Measurements from ENCODE around the gene SMARCC2.
A peak's percentile ranks its signal among the peaks of the same experiment; 100 is the strongest.
"Not testable (repeated sequence)": the region's sequence is repeated elsewhere in the genome, so short reads cannot be mapped to it uniquely, and the experiment has no call there.

Gene SMARCC2

GRCh38 chr12:56162468-56163290 is 26.6 kb downstream of the SMARCC2 start:
- DNase-seq = no peak

- no peak for DNase-seq
Measured at GRCh38 chr12:56161690-56162351, 27.5 kb downstream of the SMARCC2 start.

- no peak for DNase-seq
Measured at GRCh38 chr12:56160894-56161689, 28.2 kb downstream of the SMARCC2 start.

GRCh38 chr12:56160193-56160763 is 29.0 kb downstream of the SMARCC2 start:
- DNase-seq = no peak

DNA sequence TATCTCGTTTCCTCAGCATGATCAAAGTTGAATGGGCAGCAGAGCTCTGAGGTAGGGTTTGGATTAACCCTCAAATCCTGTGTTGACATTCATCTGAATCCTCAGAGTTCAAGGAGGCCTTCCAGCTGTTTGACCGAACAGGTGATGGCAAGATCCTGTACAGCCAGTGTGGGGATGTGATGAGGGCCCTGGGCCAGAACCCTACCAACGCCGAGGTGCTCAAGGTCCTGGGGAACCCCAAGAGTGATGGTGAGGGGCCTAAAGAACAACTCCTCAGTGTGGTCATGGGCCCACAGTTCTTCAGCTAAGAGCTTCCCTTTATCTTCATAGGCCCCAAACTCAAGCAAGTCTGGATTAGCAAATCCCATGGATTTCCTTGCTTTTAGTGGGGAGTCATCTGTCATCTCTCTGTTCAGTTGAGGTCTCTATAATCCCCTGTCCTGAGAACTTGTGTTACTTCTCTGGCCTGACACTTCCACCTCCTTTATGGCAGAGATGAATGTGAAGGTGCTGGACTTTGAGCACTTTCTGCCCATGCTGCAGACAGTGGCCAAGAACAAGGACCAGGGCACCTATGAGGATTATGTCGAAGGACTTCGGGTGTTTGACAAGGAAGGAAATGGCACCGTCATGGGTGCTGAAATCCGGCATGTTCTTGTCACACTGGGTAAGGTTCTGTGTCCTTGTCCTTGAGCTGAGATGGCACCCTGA is 29.6 kb downstream of the SMARCC2 start:
- no peak for DNase-seq

- DNase-seq = peak; percentile 45
Measured at GRCh38 chr12:56158926-56159461, 30.3 kb downstream of the SMARCC2 start.

- peak; percentile 90 for DNase-seq
Measured at GRCh38 chr12:56158029-56158925, 31.0 kb downstream of the SMARCC2 start, which contains the start of gene MYL6. Gene MYL6 (plus strand): TSS chr12:56158359. CDS start chr12:56158402, 43 bp downstream.

DNA sequence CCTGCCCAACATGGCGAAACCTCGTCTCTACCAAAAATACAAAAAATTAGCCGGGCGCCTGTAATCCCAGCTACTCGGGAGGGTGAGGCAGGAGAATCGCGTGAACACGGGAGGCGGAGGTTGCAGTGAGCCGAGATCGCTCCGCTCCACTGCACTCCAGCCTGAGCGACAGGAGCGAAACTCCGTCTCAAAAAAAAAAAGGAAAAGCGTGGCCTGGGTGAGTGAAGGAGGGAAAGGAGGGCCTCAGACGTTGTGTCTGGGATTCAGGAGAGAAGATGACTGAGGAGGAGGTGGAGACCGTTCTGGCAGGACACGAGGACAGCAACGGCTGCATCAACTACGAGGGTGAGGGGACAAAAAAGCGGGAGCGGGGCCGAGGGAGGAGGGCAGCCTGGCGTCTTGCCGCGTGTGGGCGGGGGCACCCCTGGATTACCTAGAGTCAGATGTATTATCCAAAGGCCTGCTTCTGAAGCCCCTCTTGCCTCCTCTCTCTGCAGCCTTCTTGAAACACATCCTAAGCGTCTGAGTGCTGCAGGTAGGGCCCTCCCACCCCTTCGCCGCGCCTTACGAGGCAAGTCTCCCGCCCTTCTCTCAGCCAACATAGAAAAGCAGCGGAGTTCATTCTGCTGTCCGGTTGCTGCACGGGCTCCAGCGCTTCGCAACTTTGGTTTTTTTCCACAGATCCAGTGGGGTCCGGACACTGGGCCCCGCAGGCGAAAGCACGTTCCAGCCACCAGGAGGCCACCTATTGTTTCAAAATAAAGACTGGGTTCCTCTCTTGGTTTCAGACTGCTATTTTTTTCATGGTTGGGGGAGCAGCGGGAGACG is 31.9 kb downstream of the SMARCC2 start:
- DNase-seq = peak; percentile 74

GRCh38 chr12:56156464-56157200 is 32.7 kb downstream of the SMARCC2 start:
- DNase-seq = not testable (repeated sequence)

GRCh38 chr12:56155256-56155845 is 33.9 kb downstream of the SMARCC2 start:
- no peak for DNase-seq

GRCh38 chr12:56154818-56155217 is 34.5 kb downstream of the SMARCC2 start:
- no peak for DNase-seq

DNA sequence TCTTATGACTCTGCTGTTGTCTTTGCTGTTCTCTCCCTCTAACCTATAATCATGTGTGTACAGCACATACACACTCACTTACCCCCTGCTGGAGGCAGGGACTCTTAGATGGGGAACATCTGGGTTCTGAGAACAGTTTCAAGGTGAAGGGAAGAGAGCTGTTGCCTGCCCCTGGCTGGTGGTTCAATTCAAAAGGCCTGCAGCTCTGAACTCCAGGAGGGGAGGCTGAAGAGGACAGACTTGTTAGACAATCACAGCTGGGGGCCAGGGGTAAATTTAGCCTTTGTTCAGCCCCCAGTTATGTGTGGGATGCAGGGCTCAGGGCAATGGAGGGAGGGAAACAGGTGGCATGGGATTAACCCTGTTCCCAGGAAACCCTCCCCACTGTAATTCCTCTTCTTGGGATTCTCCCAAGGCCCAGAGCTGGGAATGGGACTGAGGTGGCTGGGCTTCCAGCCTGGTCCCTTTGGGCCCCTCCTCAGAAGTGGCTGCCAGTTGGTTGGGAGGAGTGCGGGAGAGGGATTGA is 35.0 kb downstream of the SMARCC2 start:
- no peak for DNase-seq

- DNase-seq = no peak
Measured at GRCh38 chr12:56153678-56154065, 35.6 kb downstream of the SMARCC2 start.

DNA sequence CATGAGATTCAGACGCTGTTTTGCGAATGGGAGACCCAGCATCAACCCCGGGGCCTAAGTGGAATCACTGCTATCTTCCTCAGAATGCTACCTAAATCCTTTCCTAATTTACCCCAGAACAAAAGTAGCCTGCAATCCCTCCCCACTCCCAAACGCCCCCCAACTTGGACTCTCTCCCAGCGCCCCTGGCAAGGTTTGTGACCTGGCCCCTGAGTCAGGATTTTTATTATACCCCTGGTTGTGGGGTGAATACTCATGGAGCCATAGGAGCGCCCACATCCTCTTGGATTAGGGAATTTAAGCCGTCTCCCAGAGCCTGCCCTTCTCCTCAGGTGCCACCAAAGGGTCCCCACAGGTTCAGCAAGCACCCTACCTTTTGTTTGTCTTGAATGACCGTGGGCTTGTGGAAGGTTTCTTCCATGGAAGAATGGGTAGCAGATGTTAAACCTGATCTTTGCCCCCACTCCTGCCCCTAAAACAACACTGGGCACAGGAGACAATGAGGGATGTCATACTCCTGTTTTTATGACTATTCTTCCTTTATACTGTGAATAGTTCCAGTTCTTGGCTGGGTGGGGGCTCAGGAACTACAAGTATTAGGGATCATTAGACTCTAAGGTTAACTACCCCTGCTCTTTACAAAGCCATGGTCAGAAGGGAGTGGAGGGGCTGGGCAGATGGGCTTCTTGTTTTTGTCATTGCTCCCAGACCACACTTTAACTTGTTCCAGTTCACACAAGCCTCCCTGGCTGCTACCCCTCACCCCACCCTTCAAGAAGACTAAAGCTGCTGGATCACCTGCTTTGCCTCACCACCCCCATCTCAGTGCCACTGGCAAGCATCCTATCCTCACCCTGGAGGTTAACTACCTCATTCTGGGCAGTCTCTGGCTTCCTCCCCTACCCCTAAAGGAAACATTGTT is 36.3 kb downstream of the SMARCC2 start:
- DNase-seq = no peak

DNA sequence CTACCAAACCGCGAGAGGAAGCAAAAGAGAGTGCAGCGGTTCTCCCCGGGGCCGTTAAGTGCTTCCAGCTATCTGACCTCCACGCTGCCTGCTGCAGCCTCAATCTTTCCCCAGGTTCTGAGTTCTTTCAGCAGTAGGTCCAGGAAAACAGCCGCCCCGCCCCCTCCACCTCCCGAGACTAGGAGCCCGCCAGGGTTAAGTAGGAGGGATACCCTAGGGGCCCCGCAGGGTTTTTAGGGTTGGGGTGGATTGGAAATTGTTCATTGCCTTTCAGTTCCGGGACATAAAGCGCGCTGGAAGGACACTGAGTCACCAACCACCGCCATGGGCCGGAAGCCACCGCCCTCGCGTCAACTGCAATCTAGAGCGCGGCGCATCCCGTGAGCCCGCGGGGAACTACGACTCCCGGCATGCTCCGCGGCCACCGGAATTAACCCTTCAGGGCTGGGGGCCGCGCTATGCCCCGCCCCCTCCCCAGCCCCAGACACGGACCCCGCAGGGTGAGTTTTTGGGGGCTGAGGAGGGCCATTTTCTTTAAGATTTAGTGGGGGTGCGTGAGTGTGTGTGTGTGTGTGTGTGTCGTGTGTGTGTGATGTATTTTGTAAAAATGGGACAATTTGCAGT is 37.0 kb downstream of the SMARCC2 start, which contains the start of gene MYL6B:
Gene MYL6B, plus strand, starts transcription at position 456 of the 624 bp plus-strand sequence. CDS start 1,332 bp downstream, outside the sequence.
- peak; percentile 54 for DNase-seq

GRCh38 chr12:56151672-56152131 is 37.6 kb downstream of the SMARCC2 start:
- no peak for DNase-seq

GRCh38 chr12:56150563-56150962 is 38.7 kb downstream of the SMARCC2 start:
- DNase-seq = no peak

Measured in DMS79 (cell line).